Measurements from ENCODE around the gene TIAM1. TPM values are rescaled to one million over a fixed set of nuclear protein-coding genes. Genes with fewer than 3 reads are reported as not detected.

TIAM1 gene
- total and polyA plus RNA-seq, 2 of the 8 experiments (the other 6 are each of a cell fraction or from before 2014, with no cell fraction given), result 10.1 to 30.7 TPM

DNA sequence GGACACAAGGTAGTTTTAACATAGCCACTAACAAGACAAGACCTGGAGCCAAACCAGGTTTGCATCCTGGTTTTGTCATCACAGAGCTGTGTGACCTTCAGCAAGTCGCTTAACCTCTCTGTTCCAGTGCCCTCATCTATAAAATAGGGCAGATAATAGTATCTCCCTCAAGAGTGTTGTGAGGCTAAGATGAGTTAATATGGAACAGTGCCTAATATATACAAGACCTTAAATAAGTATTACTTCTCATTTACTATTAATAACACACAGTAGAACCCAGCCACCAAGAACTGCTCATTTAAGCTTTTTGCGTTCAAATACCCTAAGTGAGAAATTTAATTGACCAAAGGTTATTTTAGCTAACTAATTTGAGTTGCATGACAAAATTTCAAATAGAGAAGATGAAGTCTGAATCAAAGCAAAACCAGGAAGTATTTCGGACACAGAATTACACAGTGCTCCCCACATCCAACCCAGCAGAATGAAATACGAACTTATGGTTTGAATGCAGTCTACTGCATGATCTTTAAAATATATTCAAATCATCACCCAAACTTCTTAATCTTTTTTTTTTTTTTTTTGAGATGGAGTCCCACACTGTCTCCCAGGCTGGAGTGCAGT is 181.9 kb downstream of the TIAM1 start:
- Histone ChIP-seq H2BK120ac (replicated peaks; ENCODE audit: low read depth, low read length) (no peak overlapping the region), H2BK20ac (ENCODE audit: low read length) (no peak overlapping the region), H3K23me2 (ENCODE audit: low read depth, low read length) (no peaks in the 10 kb centered on the region; the same call in 1 of the 2 replicates), H4K8ac (ENCODE audit: extremely low read depth, insufficient read depth, low read length) (no peak overlapping the region), H3K4me2 (ENCODE audit: insufficient read depth in 1 of 2, low read depth in 2 of 2, low read length in 2 of 2) (no peak overlapping the region), H2BK15ac (ENCODE audit: low read length) (no peak overlapping the region), H3K4me3 (ENCODE audit: extremely low read depth in 1 of 4, insufficient read depth in 2 of 4, low read depth in 3 of 4, low read length in 4 of 4) (no peak overlapping the region), H3K18ac (ENCODE audit: extremely low read depth, low read length) (no peak overlapping the region), H3K9ac (replicated peaks in 1 of 4; ENCODE audit: extremely low read depth in 1 of 4, low read depth in 3 of 4, low read length in 3 of 4) (no peak overlapping the region), H4K91ac (replicated peaks; ENCODE audit: insufficient read length, low read length) (no peak overlapping the region), H3K9me3 (ENCODE audit: insufficient read depth in 2 of 2, low read depth in 1 of 2, low read length in 1 of 2) (peaks cover 0 to 4% of the 10 kb centered on the region in 2 experiments; a peak in 1 of 4 replicates), H3K56ac (replicated peaks; ENCODE audit: insufficient read length, low read depth, low read length) (no peak overlapping the region), H3K27me3 (replicated peaks in 1 of 4; ENCODE audit: control insufficient read depth in 3 of 4, extremely low read depth in 1 of 4, insufficient read depth in 3 of 4, low read length in 3 of 4) (no peaks in the 10 kb centered on the region; a peak in 1 of 7 replicates), H3K79me1 (ENCODE audit: low read depth, low read length) (no peaks in the 10 kb centered on the region; the same call in 1 of the 2 replicates), H3K4ac (replicated peaks; ENCODE audit: insufficient read length, low read depth, low read length) (no peak overlapping the region), H3K27ac (ENCODE audit: low read depth, low read length) (no peak overlapping the region), H3K36me3 (ENCODE audit: control insufficient read depth in 2 of 4, insufficient read depth in 4 of 4, low read length in 3 of 4) (peaks cover 0 to 8% (median 4%) of the 10 kb centered on the region in 4 experiments; a peak in 3 of 8 replicates), H2BK12ac (ENCODE audit: low read depth, low read length) (no peak overlapping the region), H2AFZ (ENCODE audit: low read length) (no peak overlapping the region), H4K5ac (ENCODE audit: insufficient read length, low read depth, low read length) (no peak overlapping the region), H2AK5ac (ENCODE audit: low read depth, low read length) (no peak overlapping the region), H3K14ac (ENCODE audit: insufficient read length) (no peak overlapping the region), H3K23ac (ENCODE audit: insufficient read length) (no peak overlapping the region), H2BK5ac (ENCODE audit: low read depth, low read length) (no peak overlapping the region), H3K79me2 (ENCODE audit: control insufficient read depth in 1 of 2, insufficient read depth in 2 of 2, low read length in 2 of 2) (no peaks in the 10 kb centered on the region), H3K4me1 (replicated peaks in 1 of 4; ENCODE audit: control insufficient read depth in 3 of 4, insufficient read depth in 4 of 4, low read length in 3 of 4) (peaks cover 7 to 22% (median 12%) of the 10 kb centered on the region in 4 experiments; a peak in 6 of 7 replicates), H4K20me1 (replicated peaks in 1 of 2; ENCODE audit: control insufficient read depth in 1 of 2, insufficient read depth in 2 of 2, low read length in 2 of 2) (no peaks in the 10 kb centered on the region)
- WGBS, 2 experiments (ENCODE audit: extremely low coverage in 1 of 2, insufficient coverage in 1 of 2, insufficient read length in 1 of 2, insufficient replicate concordance in 2 of 2, low coverage in 1 of 2, low lambda C conversion rate in 2 of 2, missing lambda C conversion rate in 1 of 2), result 85% methylated on average over 4 of the region's 4 CpGs; no CpG with 5 or more reads in 1 of the 2 experiments
- peak; percentile 99 for TF ChIP-seq KDM1A (IDR thresholded peaks at IDR 0.05; ENCODE audit: borderline replicate concordance, low read length)
- no peak for TF ChIP-seq TAF1 (IDR thresholded peaks at IDR 0.05; ENCODE audit: low read depth, low read length)
- no peak for TF ChIP-seq CHD1 (IDR thresholded peaks at IDR 0.05; ENCODE audit: low read depth, low read length)
- TF ChIP-seq ASH2L (IDR thresholded peaks at IDR 0.05; ENCODE audit: low read length), result no peak
- peak in 1 of 2 experiments; percentile 98; a peak in 1 of 4 replicates for TF ChIP-seq HDAC2 (IDR thresholded peaks at IDR 0.05; ENCODE audit: borderline replicate concordance in 1 of 2, low read depth in 2 of 2, low read length in 2 of 2)
- TF ChIP-seq RNF2 (IDR thresholded peaks at IDR 0.05; ENCODE audit: borderline replicate concordance, low read depth, low read length, missing control alignments, poor library complexity, severe bottlenecking), result no peak
- TF ChIP-seq POLR2A (IDR thresholded peaks at IDR 0.05; ENCODE audit: control extremely low read depth in 1 of 2, low read depth in 2 of 2, low read length in 2 of 2), result no peak
- no peak for TF ChIP-seq TBP (IDR thresholded peaks at IDR 0.05; ENCODE audit: low read depth, low read length)
- TF ChIP-seq RXRA (IDR thresholded peaks at IDR 0.05; ENCODE audit: insufficient read depth, low read depth, low read length), result no peak
- no peak for TF ChIP-seq SIN3A (conservative IDR thresholded peaks at IDR 0.05 in 1 of 2, IDR thresholded peaks at IDR 0.05 in 1 of 2; ENCODE audit: low read depth in 1 of 2, low read length in 2 of 2)
- CTCF ChIA-PET (ENCODE audit: partially characterized antibody), result interaction anchor here (0.7 to 1.6 kb wide), 5 partner anchors 14 to 53 kb away, joined by 3 to 5 read pairs (median 3); no protein-coding TSS in a partner anchor
- no peak for DNase-seq (ENCODE audit: low read depth in 1 of 2, low spot score in 2 of 2)
- POLR2A ChIA-PET (ENCODE audit: partially characterized antibody), result no interaction called here
- no peak for FAIRE-seq
